HG02571 (cell line): ENCODE results near the gene SH2B2.
A peak's percentile ranks its signal among the peaks of the same experiment; 100 is the strongest.
"Not testable (repeated sequence)": the region's sequence is repeated elsewhere in the genome, so short reads cannot be mapped to it uniquely, and the experiment has no call there.

Source experiments
- ATAC-seq: cut with Tn5 transposase; IDR thresholded peaks from one replicate; pipeline ENCODE4 v1.9.1; 2021; ENCODE audit warnings: mild to moderate bottlenecking, moderate library complexity; ENCODE audit not compliant: unreplicated experiment

The SH2B2 gene

DNA sequence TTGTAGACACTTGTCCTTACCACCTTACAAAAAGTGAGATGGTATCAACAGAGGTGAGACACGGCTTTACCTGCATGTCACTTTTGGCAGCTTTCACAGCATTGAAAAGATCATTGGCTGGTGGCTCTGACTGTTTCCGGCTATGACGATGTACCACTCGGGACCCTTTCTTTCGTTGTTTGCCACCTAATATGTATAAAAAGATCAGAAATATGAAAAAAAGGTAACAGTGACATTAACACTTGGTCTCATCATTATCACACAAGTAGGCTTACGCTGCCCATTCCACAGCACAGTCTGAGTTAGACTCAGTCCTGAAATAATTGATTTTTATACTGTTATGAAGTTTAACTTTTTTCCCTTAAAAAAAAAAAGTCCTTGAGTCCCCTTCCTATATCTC, 40.5 kb downstream of the SH2B2 start:
- ATAC-seq, result not testable (repeated sequence)

DNA sequence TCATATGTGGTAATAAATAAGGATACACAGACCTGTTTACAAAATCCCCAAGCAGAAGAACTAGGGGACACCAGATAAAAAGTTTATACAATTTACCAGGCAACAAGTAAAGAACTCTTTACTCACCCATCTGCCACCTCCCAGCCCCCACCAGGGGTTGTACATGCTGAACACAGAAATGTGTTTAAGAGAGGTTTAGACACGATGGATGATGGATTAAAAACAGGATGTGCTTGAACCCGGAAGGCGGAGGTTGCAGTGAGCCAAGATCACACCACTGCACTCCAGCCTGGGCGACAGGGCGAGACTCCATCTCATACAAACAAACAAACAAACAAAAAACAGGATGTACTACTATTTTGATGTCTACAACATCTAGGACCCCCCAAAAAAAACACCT, 42.2 kb downstream of the SH2B2 start:
- not testable (repeated sequence) for ATAC-seq

DNA sequence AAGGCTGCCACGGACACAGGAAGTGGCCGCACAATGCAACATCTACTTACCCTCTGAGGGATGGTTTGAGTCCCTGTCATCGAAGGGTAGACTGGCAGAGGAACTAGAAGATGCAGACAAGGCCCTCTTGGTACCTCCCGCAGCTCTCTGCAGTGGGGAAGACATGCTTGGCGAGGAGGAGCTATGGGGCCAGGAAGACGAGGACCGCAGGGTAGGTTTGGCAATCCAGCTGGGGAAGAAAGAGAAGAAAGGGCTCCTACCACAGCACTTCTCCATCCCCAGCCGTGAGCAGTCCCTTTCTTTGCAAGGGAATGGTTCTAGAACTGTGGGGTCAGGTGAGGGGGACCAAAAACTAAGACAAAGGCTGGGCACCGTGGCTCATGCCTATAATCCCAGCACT, 42.7 kb downstream of the SH2B2 start:
- ATAC-seq, result not testable (repeated sequence)

DNA sequence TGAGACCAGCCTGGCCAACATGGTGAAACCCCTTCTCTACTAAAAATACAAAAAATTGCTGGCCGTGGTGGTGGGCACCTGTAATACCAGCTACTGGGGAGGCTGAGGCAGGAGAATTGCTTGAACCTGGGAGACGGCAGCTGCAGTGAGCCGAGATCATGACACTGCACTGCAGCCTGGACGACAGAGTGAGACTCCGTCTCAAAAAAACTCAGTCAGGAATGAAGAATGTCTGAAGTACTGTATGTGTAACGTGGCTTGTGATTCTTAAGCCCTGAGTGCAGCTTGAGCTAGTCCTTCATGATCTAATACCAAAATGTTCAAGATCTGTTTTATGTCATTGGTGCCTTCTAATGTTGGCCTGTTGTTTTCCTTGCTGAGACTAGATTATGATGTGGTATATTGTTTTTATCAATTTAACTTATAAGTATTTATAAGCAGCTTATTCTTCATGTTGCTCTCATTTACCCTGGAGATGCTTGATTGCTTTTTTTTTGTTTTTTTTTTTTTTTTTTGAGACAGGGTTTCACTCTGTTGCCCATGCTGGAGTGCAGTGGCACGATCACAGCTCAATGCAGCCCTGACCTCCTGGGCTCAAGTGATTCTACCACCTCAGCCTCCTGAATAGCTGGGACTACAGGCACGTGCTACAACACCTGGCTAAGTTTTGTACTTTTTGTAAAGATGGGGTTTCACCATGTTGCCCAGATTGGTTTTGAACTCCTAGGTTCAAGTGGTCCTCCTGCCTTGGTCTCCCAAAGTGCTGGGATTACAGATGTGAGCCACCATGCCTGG, 44.2 kb downstream of the SH2B2 start:
- ATAC-seq, result not testable (repeated sequence)

DNA sequence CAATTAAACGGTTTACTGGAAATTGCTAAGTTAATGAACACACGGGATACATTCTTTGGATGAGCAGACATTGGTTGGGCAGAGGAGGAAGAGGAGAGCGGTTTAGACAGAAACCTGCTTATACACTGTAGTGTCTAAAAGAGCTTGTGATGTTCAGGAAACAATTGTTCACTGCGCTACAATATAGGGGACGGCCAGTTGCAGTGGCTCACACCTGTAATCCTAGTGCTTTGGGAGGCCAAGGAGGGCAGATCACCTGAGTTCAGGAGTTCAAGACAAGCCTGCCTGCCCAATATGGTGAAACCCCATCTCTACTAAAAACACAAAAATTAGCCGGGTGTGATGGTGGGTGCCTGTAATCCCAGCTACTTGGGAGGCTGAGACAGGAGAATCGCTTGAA, 48.9 kb downstream of the SH2B2 start:
- not testable (repeated sequence) for ATAC-seq

DNA sequence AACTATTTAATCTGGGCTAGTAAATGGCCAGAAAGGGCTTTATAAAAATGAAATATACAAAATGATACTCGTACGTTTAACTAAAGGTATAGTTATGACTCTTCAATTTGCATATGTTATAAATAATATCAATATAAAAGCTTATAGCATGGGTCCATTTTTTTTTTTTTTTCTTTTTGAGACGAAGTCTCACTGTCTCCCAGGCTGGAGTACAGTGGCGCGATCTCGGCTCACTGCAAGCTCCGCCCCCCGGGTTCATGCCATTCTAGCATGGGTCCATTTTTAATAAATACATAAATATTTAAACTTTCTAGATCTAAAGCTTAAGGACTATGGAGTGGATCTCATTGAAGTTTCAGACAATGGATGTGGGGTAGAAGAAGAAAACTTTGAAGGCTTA, 50.3 kb downstream of the SH2B2 start:
- ATAC-seq, result not testable (repeated sequence)

DNA sequence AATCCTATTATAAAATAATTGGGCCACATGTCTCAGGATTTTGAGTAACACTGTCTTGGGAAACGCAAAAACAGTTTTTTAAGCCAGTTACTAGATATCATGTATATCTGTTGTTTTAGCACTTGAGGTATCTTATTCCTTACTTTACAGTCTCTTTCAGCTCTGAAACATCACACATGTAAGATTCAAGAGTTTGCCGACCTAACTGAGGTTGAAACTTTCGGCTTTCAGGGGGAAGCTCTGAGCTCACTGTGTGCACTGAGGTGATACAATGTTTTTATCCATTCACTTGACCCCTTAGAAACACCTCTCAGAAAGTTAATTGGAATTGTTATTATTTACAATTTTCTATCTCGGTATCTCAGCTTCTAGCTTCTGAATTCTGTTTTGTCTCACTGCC, 50.8 kb downstream of the SH2B2 start:
- ATAC-seq, result not testable (repeated sequence)

DNA sequence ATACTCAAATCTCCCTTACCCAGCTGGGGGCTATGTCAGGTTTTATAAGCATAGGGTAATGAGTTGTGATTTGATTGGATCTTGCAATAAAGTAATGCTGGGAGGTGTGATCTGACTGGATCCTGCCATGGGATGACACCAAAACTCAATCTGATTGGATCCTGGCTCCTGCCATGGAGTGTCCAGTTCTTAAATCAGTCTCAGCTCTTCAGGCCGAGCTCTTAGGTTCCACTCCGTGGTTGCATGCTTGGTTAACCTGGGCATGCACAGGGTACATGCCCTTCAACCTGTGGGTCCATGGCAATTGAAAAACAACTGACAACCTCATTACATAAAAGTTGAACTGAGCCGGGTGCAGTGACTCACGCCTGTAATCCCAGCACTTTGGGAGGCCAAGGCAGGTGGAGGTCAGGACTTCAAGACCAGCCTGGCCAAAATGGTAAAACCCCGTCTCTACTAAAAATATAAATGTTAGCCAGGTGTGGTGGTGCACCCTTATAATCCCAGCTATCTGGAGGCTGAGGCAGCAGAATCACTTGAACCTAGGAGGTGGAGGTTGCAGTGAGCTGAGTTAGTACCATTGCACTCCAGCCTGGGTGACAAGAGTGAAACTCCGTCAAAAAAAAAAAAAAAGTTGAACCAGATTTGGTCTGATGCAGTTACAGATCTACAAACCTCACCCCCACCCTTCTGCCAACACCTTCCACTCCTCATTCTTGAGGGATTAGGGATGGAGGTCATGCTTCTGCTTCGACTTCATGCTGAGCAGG, 54.1 kb downstream of the SH2B2 start:
- peak; percentile 72 for ATAC-seq

DNA sequence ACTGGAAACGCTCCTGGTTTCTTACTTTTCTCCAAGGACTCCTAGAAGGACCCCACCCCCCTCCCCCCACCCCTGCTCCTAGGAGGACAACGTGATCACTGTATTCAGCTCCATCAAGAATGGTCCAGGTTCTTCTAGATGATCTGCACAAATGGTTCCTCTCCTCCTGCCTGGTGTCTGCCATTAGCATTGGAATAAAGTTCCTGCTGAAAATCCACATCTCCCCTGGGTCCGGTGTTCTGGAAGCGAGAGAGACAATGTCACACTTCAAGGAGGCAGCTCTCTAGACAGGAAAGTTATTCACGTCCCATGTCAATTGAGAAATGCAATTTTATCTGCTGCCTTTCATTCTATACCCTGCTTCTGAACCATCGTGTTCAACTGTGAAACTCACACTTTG, 60.3 kb downstream of the SH2B2 start:
- not testable (repeated sequence) for ATAC-seq

DNA sequence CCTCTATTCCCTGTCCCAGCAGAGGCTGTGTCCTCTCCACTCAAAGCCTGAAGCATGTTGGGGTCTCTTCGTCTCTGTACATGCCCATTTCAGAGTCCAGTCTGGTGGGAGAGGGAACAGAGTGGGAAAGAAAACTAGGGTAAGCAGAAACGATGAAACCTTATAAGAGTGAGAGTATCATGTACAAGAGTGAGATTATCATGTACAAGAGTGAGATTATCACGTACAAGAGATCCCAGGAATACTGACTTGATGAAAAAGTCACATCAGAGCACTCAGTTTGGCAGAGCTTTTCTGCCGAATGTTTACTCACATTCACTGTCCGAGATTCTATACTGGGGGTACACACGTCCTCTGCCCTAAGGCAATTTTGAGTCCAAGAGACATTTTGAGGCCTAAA, 69.7 kb downstream of the SH2B2 start, which contains the start of gene SPDYE6:
Gene SPDYE6, minus strand, starts transcription at position 101 of the 400 bp plus-strand sequence. CDS start 421 bp downstream, outside the sequence.
- not testable (repeated sequence) for ATAC-seq

DNA sequence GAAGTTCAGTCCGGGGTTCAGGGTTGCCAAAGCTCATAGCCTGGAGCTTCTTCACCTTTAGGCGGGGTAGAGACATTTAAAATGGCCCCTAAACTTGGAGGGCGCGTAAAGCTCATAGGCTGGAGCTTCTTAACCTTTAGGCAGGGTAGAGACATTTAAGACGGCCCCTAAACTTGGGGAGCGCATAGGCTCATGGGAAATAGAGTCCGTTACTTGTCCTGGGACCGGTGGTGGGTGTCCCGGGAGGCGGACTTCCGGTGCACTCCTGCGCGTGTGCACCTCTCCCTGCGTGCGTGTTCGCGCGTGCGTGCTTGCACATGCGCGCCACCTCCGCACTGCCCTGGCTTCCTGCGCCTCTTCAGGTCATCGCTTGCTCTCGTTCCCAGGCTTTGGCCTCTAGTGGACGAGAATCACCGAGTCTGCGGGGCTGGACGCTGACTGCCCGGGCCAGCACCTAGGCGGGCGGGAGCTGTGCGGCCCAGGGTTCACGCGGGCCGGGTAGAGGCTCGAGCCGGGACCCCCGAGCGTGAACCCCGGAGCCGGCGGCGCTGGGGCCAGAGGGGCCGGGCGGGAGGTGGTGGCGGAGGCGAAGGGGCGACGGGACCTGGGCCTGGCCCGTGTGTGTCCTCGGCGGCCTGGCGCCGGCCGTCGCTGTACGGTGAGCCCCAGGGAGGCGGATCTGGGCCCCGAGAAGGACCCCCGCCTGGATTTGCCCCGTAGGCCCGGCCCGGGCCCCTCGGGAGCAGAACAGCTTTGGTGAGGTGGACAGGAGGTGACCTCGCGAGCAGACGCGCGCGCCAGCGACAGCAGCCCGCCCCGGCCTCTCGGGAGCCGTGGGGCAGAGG, 77.1 kb downstream of the SH2B2 start:
- ATAC-seq, result peak; percentile 99

DNA sequence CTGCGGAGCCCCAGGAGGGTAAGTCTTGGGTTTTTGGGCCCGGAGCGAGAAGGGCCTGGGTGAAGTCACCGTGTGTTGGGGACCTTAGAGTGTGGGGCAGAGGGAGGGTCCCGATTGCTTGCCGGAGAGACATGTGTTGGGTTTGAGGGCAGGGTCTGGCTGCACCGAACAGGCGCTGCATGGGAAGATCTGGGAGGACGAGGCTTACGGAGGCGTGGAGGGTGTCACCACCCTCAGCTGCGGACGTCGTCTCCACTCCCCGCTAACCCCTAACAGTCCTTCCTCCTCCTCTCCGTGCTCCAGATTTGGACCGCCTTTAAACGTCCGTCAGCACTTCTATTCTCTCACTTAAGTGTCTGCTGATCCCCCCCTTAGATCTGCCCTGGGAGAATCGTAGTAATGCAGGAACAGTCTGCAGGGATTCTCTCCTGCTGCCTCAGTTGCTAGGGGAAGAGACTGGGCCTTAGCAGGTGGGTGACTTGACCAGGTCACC, 77.8 kb downstream of the SH2B2 start:
- ATAC-seq, result not testable (repeated sequence)

DNA sequence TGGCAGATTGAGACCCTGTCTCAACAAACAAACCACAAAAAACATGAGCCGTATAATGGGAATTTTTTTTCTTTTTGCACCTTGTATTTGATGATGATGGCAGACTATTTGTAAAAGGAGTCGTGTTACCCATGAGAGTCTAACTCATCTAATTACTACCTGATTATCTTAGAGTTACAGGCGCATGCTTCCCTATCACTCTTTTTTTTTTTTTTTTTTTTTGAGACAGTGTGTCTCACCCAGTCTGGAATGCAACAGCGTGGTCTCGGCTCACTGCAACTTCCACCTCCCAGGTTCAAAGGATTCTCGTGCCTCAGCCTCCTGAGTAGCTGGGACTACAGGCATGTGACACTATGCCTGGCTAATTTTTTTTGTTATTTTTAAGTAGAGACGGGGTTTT, 78.7 kb downstream of the SH2B2 start:
- not testable (repeated sequence) for ATAC-seq

DNA sequence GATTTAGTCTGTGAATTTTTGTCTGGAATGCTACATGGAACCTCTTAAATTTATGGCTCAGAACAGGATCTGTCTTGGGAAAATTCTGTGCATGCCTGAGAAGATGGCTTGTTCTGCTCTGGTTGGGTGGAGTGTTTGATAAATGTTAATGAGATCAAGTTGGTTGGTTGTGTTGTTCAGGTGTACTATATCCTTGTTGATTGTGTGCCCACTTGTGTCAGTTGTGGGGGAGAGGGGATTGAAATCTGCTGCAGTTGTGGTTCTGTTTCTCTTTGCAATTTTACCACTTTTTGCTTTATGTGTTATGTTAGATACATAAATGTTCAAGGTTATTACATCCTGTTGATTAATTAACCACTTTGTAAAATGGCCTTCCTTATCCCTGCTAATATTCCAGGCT, 83.4 kb downstream of the SH2B2 start:
- ATAC-seq, result not testable (repeated sequence)
